GM21381 (cell line): ENCODE results near the gene ACVR2A.

ENCODE experiments used
- ATAC-seq: cut with Tn5 transposase; IDR thresholded peaks from one replicate; pipeline ENCODE4 v1.9.1; 2021; ENCODE audit warnings: mild to moderate bottlenecking, moderate library complexity; ENCODE audit not compliant: unreplicated experiment

ACVR2A gene

GRCh38 chr2:147917161-147917560, 72.3 kb downstream of the ACVR2A start:
- ATAC-seq = no peak

- ATAC-seq = no peak
Observed at GRCh38 chr2:147923846-147924245, 79.0 kb downstream of the ACVR2A start.

GRCh38 chr2:147924647-147925046, 79.8 kb downstream of the ACVR2A start:
- ATAC-seq = no peak

GRCh38 chr2:147925886-147926285, 81.1 kb downstream of the ACVR2A start:
- no peak for ATAC-seq

GRCh38 chr2:147927053-147927588, 82.3 kb downstream of the ACVR2A start:
- no peak for ATAC-seq

- ATAC-seq = no peak
Observed at GRCh38 chr2:147933931-147934330, 89.1 kb downstream of the ACVR2A start.

- no peak for ATAC-seq
Observed at GRCh38 chr2:147934881-147935620, 90.2 kb downstream of the ACVR2A start.

GRCh38 chr2:147937744-147938349, 93.0 kb downstream of the ACVR2A start:
- no peak for ATAC-seq

GRCh38 chr2:147939313-147939712, 94.5 kb downstream of the ACVR2A start:
- ATAC-seq = no peak

GRCh38 chr2:147945660-147946059, 100.8 kb downstream of the ACVR2A start:
- ATAC-seq = no peak

- ATAC-seq = no peak
Observed at GRCh38 chr2:147952118-147952517, 107.3 kb downstream of the ACVR2A start.

GRCh38 chr2:147968571-147968970, 123.7 kb downstream of the ACVR2A start:
- ATAC-seq = no peak

GRCh38 chr2:147976102-147976501, 131.3 kb downstream of the ACVR2A start:
- ATAC-seq = no peak

- ATAC-seq = no peak
Observed at GRCh38 chr2:147977679-147978078, 132.8 kb downstream of the ACVR2A start.
